ENCODE data around the gene INAFM1.

The INAFM1 gene

GRCh38 chr19:47274071-47274890 lies at the start of gene INAFM1:
Gene INAFM1 (plus strand): TSS chr19:47274885. CDS start chr19:47274920, 35 bp downstream.
- peak; percentile 34 to 93 for DNase-seq

DNA sequence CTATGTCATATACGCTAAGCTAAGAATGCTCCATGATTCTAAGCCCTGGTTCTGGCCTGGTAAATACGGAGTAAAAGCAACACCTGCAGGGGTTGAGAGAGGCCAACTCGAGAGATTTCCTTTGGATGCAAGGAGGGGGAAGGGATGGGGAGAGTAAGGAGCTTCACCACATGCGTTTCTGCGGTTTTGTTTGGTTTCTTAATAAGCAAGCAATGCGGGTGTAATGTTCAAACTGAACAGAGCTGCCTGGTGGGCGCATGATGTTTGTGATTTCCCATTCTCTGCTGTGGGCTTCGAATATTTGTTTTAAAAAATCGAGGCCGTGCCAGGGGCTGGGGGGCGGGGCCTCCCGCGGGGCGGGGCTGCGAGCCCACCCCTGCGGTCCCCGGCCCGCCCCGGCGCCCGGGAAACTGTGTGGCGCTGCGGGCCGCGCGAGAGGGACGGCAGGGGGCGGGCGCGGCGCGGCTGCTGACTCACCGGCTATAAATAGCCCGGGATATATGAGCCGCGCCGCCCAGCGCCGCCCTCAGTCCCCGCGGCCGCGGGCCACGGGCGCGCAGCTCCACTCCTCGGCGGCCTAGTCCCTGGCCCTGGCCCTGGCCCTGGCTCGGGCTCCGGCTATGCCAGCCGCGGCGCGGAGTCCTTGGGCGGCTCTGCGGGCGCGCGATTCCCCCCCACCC lies 48.8 kb upstream of the INAFM1 start:
- DNase-seq, result peak in 1 of 2 experiments; percentile 69

DNA sequence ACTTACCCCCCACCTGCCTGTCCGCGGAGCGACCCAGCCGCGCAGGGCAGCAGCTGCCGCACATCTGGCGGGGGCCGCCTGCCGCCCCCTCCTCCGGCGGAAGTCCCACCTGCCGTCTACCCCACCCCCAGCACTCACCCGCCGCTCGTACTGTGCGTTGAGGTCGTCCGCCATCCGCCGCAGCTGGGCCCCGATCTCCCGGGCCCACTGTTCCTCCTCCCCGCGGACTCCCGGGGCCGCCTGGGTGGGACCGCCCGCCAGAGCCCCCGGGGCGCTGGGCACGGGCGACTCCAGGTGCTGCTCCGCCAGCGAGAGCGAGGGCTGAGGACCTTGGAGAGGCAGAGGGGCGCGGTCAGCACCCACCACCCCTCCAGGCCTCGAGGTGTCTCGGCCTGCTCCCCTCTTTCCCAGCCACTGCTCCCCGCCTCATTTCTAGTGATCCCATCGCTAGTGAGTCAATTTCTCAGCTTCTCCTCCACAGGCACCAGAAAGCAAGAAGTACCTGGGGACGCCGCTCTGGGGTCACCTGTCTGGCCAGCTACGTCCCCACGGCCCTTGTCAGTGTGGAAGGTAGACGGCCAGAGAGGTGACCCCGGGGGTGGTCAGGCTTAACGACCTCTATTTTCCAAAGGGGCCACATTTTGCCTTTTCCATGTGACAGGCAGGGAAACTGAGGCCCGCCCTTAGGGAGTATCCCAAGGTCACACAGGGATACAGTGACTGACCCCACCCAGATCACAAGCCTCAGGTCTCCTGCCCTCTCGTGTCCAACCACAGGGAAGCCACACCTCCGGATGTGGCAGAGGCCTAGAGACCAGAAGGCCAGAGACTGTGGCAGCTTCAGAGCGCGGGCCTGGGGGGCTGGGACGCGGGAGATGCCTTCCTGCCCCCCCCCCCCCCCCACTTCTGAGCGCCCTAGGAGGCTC lies 48.0 kb upstream of the INAFM1 start:
- peak; percentile 45 to 73 for DNase-seq

GRCh38 chr19:47227352-47228167 lies 47.1 kb upstream of the INAFM1 start:
- DNase-seq, result peak; percentile 71 to 86

DNA sequence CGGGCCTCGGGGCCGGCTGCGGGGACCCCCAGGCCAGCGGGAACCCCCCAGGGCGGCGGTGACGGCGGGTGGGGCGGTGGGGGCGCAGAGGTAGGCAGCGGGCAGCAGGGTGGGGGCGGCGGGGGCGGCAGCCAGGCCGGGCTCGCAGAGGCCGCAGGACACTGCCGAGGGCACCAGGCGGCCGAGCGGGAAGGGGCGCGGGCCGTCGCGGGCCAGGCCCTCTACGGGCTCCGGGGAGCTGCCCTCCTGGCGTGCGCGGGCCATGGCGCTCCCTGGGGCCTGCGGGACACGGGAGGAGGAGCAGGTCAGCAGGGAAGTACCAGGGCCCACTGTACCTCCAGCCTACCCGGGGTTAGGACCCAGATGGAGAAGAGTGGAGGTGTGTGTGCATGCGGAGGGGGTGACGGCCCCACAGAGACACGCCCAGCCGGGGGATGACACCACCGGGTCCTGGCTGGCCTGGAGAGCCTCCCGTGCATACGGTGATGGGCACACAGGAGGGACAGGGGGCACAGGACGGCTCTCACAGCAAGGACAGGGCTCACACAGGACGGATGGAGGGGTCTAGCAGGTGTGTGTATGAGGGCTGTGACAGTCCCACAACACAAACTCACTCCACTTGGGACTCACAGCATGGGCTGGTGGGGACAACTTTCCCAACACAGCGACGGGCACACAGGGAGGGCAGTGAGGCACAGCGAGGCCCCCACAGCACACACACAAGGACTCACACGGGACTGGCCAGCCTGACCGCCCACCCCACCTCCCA lies 46.3 kb upstream of the INAFM1 start:
- DNase-seq, result peak; percentile 42 to 51

GRCh38 chr19:47228937-47229675 lies 45.6 kb upstream of the INAFM1 start:
- no peak for DNase-seq

DNA sequence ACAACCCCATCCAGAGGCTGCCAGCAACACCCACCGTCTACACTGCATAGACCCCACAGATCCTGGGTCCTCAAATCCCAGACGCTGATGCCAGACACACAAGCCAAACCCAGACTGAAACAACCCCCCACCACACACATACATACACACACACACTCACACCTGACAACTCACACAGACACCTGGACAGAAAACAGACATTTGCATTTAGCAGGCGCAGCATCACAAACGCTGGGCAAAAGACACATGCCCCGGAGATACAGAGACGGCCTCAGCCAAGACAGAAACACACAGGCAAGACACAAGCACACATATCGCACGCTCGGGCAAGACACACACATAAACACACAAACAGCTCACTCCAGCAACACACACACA lies 45.0 kb upstream of the INAFM1 start:
- DNase-seq, result no peak

GRCh38 chr19:47230054-47230920 lies 44.4 kb upstream of the INAFM1 start:
- peak in 1 of 2 experiments; percentile 13 for DNase-seq

DNA sequence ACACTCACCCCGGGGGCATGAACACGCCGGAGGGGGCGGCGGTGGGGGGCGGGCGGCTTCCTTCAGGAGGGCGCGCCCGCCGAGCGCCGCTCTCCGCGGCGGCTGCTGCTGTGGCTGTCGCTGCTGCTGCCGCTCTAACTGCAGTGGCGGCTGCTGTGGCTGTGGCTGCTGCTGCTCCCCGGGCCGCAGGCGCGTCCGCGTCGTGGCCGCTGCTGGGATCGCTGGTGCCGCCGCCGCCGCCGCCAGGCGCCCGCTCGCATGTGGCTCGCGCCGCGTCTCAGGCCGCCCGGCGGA lies 43.8 kb upstream of the INAFM1 start, which contains the start of gene BBC3:
BBC3 (minus strand) TSS at position 279 of the 294 bp plus-strand sequence. CDS start 2,768 bp downstream, outside the sequence.
- no peak for DNase-seq

GRCh38 chr19:47231215-47232054 lies 43.2 kb upstream of the INAFM1 start:
- DNase-seq, result peak in 1 of 2 experiments; percentile 33

- no peak for DNase-seq
These were observed 42.1 kb upstream of the INAFM1 start for GRCh38 chr19:47232422-47233211.

DNA sequence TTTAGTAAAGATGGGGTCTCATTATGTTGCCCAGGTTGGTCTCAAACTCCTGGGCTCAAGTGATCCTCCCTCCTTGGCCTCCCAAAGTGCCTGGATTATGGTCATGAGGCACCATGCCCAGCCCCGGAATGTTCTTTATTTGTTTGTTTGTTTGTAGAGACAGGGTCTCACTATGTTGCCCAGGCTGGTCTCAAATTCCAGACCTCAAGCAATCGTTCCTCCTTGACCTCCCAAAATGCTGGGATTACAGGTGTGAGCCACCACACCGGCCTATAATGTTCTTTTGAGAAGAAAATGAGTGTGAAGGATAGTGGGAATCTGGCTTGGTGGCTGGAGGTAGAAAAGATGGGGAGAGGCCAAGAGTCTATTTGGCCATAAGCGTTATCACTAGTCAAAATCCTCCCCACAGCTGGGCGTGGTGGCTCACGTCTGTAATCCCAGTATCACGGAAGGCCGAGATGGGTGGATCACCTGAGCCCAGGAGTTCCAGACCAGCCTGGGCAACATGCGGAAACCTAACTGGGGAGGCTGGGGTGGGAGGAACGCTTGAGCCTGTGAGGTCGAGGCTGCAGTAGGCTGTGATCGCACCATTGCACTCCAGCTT lies 38.5 kb upstream of the INAFM1 start:
- DNase-seq, result no peak

- no peak for DNase-seq
These were observed 35.5 kb upstream of the INAFM1 start for GRCh38 chr19:47239152-47239551.

- no peak for DNase-seq
These were observed 34.9 kb upstream of the INAFM1 start for GRCh38 chr19:47239610-47240296.

DNA sequence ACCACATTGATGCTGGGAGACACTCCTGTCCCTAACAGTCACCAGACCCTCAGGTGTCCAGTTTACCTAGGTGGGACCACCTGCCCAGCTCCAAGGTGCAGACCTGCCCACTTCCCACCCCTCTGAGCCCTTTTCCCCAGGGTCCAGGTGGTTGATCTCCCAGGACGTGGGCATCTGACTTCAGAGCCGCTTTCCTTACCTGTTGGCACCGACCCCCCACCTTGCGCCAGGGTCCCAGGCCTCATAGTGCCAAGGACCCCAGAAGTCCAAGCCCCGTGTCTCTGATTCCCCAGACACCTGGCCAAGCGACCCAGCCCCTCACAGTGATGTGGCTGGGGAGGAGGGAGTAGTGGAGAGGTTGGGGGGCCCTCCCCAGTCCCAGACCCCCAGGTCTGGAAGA lies 34.1 kb upstream of the INAFM1 start:
- DNase-seq, result no peak

DNA sequence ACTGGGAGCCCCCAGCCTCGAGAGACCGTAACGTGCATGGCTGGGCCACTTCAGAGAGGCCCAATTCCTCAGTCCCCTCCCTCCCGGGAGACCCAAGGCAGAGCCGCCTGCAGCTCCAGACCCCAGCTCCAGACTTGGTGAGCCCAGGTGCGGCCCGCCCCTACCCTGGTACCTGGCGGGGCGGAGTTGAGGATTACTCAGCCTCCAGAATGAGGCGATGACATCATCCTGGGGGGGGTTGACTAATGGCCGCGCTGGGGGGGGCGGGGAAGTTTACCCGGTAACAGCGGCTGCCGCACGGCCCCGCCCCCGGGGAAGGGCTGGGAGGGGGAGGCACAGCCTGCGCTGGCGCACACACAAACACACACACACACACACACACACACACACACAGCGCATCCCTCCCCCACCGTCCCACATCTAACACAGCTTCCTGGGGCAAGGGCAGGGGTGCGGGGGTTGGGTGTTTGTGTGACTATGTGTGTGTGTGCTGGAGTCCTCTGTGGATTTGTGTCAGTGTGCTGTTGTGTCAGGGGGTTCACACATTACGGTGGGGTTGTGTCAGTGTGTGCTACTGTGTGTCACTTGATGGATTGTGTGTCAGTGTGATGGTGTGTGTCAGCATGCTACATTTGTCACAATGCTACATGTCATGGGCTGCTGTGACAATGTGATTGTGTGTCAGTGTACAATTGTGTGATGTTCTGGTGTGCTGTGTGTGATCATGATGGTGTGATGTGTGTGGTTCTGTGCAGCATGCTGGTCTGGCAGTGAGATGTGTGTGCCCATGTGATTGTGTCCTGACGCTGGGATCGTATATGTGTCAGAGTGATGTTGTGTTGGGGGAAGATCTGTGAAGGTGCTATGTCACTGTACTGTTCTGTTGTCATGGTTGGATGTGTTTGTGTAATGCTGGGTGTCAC lies 33.4 kb upstream of the INAFM1 start:
- no peak for DNase-seq

Measured in SW 1271 (cell line).